HUES6 (cell line): ENCODE data around the gene C1QC.
"Not testable (repeated sequence)": the region's sequence is repeated elsewhere in the genome, so short reads cannot be mapped to it uniquely, and the experiment has no call there.

ENCODE experiments used
- H3K27ac ChIP-seq: 2 replicates; pipeline ENCODE4 v1.7.0; 2013; ENCODE audit warnings: low read depth, mild to moderate bottlenecking, low read length, inconsistent platforms
- H3K27me3 ChIP-seq: 2 replicates; pipeline ENCODE4 v1.6.1; 2013; ENCODE audit warnings: low read length; ENCODE audit not compliant: control insufficient read depth, insufficient read depth
- H3K36me3 ChIP-seq: 2 replicates; pipeline ENCODE4 v1.6.1; 2013; ENCODE audit warnings: low read length; ENCODE audit not compliant: control insufficient read depth, insufficient read depth
- H3K4me1 ChIP-seq: 2 replicates; pipeline ENCODE4 v1.6.1; 2013; ENCODE audit warnings: low read length; ENCODE audit not compliant: control insufficient read depth, insufficient read depth
- H3K4me3 ChIP-seq: 2 replicates; pipeline ENCODE4 v1.5.1; 2013; ENCODE audit warnings: low read depth, low read length
- H3K9ac ChIP-seq: one replicate; pipeline ENCODE4 v1.6.1; 2013; ENCODE audit warnings: mild to moderate bottlenecking, low read length
- H3K9me3 ChIP-seq: 2 replicates; pipeline ENCODE4 v1.6.1; 2013; ENCODE audit warnings: low read depth, low read length; ENCODE audit not compliant: control insufficient read depth, insufficient read depth

Gene C1QC

DNA sequence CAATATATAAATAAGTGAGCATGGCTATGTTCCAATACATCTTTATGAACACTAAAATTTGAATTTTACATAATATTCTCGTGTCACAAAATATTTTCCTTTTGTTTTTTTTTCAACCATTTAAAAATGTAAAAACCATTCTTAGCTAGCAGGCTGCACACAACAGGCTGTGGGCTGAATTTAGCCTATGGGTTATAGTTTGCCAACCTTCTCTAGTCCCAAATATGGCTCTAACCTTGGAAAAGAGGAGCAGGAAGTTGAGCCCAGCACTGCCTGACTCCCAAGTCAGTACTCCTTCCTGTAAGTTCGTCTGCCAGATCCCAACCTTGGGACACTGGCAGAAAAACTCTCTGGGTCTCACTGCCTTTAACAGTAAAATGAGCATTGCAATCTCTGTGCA, 23.0 kb downstream of the C1QC start:
- Histone ChIP-seq H3K4me1 (no peaks in the 10 kb centered on the region; the same call in 1 of the 2 replicates), H3K27ac (no peak overlapping the region), H3K4me3 (no peak overlapping the region), H3K9me3 (no peaks in the 10 kb centered on the region), H3K27me3 (no peaks in the 10 kb centered on the region; the same call in 1 of the 2 replicates), H3K36me3 (no peaks in the 10 kb centered on the region), H3K9ac (no peak overlapping the region)

DNA sequence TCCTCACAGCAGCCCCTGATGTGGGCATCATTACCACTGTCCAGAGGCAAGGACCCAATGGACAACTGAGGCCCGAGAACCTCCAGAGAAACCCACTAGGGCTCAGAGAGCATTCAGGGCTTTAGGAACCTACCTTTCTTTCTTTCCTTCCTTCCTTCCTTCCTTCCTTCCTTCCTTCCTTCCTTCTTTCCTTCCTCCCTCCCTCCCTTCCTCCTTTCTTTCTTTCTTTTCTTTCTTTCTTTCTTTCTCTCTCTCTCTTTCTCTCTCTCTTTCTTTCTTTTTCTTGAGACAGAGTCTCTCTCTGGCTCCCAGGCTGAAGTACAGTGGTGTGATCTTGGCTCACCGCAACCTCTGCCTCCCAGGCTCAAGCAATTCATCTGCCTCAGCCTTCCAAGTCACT, 25.4 kb downstream of the C1QC start:
- H3K27me3 ChIP-seq, H3K9me3 ChIP-seq, H3K27ac ChIP-seq, H3K9ac ChIP-seq, H3K36me3 ChIP-seq, H3K4me3 ChIP-seq, H3K4me1 ChIP-seq: not testable (repeated sequence)

DNA sequence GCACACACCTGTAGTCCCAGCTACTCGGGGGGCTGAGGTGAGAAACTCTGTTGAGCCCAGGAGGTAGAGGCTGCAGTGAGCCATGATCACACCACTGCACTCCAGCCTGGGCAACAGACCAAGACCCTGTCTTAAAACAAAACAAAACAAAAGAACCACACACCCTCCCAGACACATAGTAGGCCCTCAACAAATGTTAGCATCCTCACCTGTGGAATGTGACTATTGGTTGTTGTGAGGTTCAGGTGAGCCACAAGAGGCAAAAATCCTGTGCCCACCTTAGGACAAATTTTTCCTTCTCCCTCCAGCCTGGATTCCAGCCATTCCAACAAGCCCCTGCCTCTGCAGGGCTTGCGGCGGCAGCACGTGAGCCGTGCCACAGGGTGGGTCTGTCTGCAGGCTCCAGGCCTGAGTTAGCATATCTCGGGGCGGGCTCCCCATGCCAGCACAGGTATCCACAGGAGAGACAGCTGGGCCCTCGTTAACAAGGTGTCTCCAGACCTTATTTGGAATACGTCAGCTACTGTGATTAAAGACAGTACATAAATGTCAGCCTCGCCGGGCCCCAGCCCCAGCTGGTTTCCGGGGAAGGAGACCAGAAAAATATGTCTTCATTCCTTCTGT, 27.0 kb downstream of the C1QC start:
- no peaks in the 10 kb centered on the region; the same call in 1 of the 2 replicates for H3K27me3 ChIP-seq

DNA sequence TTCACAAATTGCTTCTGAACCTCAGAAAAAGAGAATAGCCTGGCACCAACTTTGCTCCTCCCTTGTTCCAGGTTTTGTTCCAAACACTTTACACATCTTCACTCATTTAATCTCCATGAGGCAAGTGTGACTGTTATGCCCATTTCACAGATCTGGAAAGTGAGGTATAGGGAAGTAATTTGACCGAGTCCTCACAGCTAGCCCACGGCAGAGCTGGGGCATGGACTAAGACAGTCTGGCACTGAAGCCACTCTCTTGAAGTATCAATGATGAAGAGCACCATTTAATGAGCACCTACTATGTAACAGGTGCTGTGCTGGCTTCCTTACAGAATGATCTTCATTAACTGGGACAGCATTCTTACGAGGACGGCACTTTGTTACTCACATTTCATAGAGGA, 28.6 kb downstream of the C1QC start:
- Histone ChIP-seq H3K36me3 (no peaks in the 10 kb centered on the region), H3K9me3 (no peaks in the 10 kb centered on the region), H3K4me1 (no peaks in the 10 kb centered on the region), H3K4me3 (no peak overlapping the region), H3K27ac (no peak overlapping the region), H3K27me3 (no peaks in the 10 kb centered on the region; the same call in 1 of the 2 replicates), H3K9ac (no peak overlapping the region)

More for the DNA sequence above, 27.0 kb downstream of the C1QC start:
- Histone ChIP-seq H3K4me1 (no peaks in the 10 kb centered on the region; the same call in 1 of the 2 replicates), H3K4me3 (no peak overlapping the region), H3K9ac (no peak overlapping the region), H3K36me3 (no peaks in the 10 kb centered on the region), H3K27ac (no peak overlapping the region), H3K9me3 (no peaks in the 10 kb centered on the region)

DNA sequence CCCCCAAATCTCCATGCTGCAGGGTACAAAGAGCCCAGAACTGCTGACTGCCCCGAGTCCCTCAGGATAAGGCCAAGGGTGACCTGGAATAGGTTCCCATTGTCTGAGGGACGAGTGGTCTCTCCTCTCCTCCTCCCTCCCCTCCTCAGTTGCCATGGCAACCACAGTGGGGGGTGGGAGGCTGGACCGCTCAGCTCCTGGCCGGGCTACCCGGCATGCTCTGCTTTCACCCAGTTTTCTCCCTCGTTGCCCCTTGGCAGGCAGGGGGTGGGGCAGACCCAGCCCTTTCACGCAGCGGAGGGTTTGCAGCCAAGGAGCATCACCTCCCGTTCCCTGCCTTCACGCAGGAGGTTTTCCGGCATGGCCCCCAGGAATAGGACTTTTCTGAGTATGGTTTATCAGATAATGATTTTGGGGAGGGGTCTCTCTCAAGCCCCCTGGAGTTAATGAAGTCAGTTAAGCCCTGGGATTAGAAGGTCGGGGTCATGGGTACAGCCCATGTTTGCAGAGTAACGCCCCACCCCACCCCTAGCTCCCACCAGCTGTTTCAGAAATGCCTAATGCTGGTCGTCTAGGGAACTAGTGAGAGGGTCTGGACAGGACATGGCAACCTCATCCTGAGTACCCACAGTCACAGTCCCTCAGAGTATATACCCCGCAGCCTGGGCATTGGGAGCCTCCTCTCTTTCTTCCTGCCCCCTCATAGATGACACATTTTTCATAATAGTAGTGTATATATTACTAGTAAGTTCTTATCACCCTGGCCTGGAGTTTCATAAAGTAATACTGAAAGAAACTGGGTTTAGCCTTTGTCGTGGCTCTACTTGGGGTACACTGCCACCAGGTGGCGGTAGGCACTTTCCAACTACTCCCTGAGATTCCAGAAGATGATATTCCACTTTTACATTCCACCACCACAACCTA, 30.3 kb downstream of the C1QC start:
- Histone ChIP-seq H3K9me3 (no peaks in the 10 kb centered on the region), H3K27me3 (no peaks in the 10 kb centered on the region; the same call in 1 of the 2 replicates), H3K36me3 (no peaks in the 10 kb centered on the region), H3K4me1 (peaks cover 5% of the 10 kb centered on the region; the same call in 1 of the 2 replicates), H3K27ac (no peak overlapping the region), H3K4me3 (no peak overlapping the region), H3K9ac (no peak overlapping the region)

DNA sequence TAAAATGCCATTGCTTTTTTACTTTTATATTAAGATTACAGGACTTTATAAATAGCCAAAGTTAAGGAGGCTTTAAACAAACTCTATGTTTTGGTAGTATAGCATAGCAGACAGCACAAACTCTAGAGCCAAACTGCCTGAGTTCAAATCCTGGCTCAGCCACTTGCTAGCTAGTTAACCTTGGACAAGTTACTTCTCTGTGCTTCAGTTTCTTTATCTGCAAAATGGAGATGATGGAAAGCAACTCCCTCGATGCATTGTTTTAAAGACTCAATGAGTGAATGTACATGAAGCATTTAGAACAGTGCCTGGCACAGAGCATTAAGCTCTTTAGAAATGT, 30.9 kb downstream of the C1QC start:
- Histone ChIP-seq H3K36me3 (no peaks in the 10 kb centered on the region), H3K27ac (no peak overlapping the region), H3K9me3 (no peaks in the 10 kb centered on the region), H3K9ac (no peak overlapping the region), H3K4me1 (peaks cover 5% of the 10 kb centered on the region; the same call in 1 of the 2 replicates), H3K4me3 (no peak overlapping the region), H3K27me3 (no peaks in the 10 kb centered on the region)

DNA sequence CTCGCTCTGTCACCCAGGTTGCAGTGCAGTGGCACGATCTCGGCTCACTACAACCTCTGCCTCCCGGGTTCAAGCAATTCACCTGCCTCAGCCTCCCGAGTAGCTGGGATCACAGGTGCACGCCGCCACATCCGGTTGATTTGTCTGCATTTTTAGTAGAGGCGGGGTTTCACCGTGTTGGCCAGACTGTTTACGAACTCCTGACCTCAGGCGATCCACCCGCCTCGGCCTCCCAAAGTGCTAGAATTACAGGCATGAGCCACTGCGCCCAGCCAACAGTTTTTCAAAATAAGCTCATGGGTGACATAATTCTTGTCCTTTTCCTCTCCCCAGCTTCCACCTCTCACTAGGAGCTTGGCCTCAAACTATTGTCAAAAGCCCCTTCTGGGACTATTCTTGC, 32.7 kb downstream of the C1QC start:
- not testable (repeated sequence) for H3K4me3 ChIP-seq, H3K27me3 ChIP-seq, H3K36me3 ChIP-seq, H3K9me3 ChIP-seq, H3K9ac ChIP-seq, H3K4me1 ChIP-seq, H3K27ac ChIP-seq

DNA sequence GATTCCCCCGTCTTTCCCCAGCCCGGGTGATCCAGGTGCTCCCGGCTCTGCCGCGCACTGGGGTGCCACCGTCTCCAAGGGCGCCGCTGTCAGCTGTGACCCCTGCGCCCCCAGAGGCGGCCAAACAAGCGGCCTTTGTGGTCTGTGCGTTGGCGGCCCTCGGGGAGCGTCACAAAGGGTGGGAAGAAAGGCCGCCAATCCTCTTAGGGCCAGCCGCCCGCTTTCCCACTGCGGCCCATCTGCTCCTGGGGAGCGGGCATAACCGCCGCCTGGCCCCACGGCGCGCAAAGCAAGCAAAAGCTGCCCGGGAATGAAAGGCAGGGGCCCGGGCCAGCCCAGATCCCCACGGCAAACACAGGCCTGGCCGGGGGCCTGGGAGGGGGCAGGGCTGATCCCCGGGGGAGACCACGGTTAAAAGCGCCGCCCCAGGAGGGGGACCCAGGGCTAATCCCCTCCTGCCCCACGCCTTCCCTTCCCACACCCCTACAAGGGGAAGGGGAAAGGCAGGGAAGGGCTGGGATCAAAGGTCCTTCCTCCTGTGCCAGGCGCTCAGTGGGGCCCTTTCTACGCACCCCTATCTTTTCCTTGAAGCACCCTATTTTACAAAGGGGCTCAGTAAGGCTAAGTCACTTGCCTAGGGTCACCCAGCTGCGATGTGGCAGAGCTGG, 33.6 kb downstream of the C1QC start:
- Histone ChIP-seq H3K27me3 (no peaks in the 10 kb centered on the region), H3K9me3 (no peaks in the 10 kb centered on the region), H3K36me3 (no peaks in the 10 kb centered on the region), H3K4me1 (peaks cover 8% of the 10 kb centered on the region; the same call in 1 of the 2 replicates), H3K9ac (no peak overlapping the region), H3K27ac (no peak overlapping the region), H3K4me3 (no peak overlapping the region)

DNA sequence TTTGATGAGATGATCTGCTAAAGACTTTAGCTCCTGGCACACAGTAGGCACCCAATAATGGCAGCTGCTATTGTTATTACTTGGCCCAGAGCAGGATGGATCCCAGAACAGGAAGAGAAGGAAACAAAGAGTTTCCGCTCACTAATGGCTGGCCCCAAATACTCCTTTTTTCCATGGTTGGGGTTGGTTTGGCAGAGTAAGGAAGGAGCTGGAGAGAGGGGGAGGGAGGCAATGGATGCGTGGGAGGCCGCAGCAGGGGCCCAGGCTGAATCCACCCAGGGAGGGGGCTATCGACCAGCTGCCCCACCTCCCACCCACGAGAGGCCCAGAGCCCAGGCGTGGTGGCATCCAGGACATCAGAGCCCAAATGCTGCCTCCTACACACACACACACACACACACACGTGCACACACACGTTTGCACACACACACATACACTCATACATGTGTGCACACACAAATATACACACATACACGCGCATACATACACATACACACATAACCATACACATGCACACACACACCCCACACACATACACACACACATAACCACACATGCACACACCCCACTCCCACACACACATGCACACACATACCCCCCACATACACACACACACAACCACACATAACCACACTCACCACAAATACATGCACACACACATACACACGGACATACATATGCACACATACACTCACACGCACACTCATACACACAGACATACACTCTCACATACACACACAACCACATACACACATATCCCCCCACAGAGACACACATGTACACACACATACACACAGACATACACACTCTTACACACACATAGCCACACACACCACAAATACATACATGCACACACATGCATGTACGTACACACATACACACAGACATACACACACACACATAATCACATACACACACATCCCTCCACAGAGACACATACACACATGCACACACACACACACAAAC, 34.8 kb downstream of the C1QC start:
- no peaks in the 10 kb centered on the region for H3K9me3 ChIP-seq
- H3K4me3 ChIP-seq = no peak overlapping the region
- no peaks in the 10 kb centered on the region for H3K36me3 ChIP-seq
- H3K27ac ChIP-seq = no peak overlapping the region
- peaks cover 8% of the 10 kb centered on the region; the same call in 1 of the 2 replicates for H3K4me1 ChIP-seq
- no peaks in the 10 kb centered on the region for H3K27me3 ChIP-seq
- H3K9ac ChIP-seq = no peak overlapping the region

DNA sequence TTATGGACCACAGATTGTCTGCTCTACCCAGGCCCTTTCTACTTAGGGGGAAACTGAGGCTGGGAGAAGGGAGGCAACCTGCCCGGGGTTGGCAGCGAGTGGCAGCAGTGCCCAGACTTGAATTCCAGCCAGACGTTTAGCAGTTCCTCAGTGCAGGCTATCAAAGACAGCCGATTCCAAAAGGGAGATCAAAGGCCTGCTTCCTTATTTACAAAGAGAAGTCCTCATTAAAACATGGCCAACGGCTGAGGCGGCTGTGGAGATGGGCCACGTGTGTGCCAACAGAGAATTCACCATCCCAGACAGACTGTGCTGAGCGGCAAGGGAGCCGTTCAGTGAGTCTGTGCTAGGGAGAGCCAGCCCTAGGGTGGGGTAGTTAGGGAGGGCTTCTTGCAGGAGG, 37.3 kb downstream of the C1QC start:
- Histone ChIP-seq H3K9me3 (no peaks in the 10 kb centered on the region), H3K9ac (no peak overlapping the region), H3K4me1 (peaks cover 12% of the 10 kb centered on the region; the same call in 1 of the 2 replicates), H3K27ac (no peak overlapping the region), H3K4me3 (no peak overlapping the region), H3K27me3 (no peaks in the 10 kb centered on the region), H3K36me3 (no peaks in the 10 kb centered on the region)
